Tibial nerve (tissue), 4 donors: ENCODE data around the gene AEBP2.

Experiments
- EP300 ChIP-seq, 2 donors: sonication (generic); formaldehyde crosslinking; IDR thresholded peaks; one replicate each; pipeline ENCODE4 v1.6.1; 2017; ENCODE audit warnings: antibody characterized with exemption in 2 of 2, mild to moderate bottlenecking in 1 of 2
- TF ChIP-seq, protein P1 (sequence below), 5 experiments: fragments of 200-600 bp in 3 of 5; fragments of 450-650 bp in 2 of 5; sonication (generic) in 3 of 5; IDR thresholded peaks; one replicate each; pipeline ENCODE4 v1.5.1; 2016 to 2019; ENCODE audit warnings: antibody characterized with exemption in 5 of 5, mild to moderate bottlenecking in 3 of 5, moderate library complexity in 2 of 5

DNA sequence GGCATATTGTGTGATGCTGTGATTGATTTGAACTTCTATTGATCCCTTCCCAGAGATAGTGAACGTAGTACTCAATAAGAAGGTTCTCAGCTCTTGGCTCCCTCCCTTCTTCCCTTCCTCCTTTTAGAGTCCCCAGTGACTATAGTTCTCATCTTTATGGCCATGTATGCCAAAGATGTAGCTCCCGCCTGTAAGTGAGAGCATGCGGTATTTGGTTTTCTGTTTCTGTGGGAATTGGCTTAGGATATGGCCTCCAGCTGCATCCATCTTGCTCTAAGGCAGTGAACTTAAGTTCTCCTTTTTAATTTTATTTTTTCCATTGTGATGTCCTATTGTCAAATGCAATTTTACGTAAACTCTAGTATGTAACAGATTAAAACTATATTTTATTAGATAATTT, 109.5 kb downstream of the AEBP2 start:
- TF ChIP-seq EP300 (IDR thresholded peaks at IDR 0.05) = no peak
- TF ChIP-seq, protein P1, sequence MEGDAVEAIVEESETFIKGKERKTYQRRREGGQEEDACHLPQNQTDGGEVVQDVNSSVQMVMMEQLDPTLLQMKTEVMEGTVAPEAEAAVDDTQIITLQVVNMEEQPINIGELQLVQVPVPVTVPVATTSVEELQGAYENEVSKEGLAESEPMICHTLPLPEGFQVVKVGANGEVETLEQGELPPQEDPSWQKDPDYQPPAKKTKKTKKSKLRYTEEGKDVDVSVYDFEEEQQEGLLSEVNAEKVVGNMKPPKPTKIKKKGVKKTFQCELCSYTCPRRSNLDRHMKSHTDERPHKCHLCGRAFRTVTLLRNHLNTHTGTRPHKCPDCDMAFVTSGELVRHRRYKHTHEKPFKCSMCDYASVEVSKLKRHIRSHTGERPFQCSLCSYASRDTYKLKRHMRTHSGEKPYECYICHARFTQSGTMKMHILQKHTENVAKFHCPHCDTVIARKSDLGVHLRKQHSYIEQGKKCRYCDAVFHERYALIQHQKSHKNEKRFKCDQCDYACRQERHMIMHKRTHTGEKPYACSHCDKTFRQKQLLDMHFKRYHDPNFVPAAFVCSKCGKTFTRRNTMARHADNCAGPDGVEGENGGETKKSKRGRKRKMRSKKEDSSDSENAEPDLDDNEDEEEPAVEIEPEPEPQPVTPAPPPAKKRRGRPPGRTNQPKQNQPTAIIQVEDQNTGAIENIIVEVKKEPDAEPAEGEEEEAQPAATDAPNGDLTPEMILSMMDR (IDR thresholded peaks at IDR 0.05) = no peak
